Natural killer cell (primary cell): Measurements from ENCODE around the gene NFS1. TPM values are rescaled to one million over a fixed set of nuclear protein-coding genes. Genes with fewer than 3 reads are reported as not detected.

Experiments
- ATAC-seq, 3 donors: fragments of 150-1000 bp in 2 of 3; fragments of 200-7000 bp in 1 of 3; cut with Tn5 transposase; 1 replicate in 1 of 3; 2 replicates in 2 of 3; pipeline ENCODE4 v1.10.0; 2021; ENCODE audit warnings: mild to moderate bottlenecking in 2 of 3, moderate library complexity in 2 of 3
- DNase-seq, 2 donors: peaks; one replicate each; pipeline versions ENCODE4 v3.0.0 to v3.0.0-alpha.2; 2013 to 2021; ENCODE audit warnings: mixed read lengths in 1 of 2
- H3K27ac ChIP-seq: one replicate; pipeline ENCODE4 v1.5.1; 2013; ENCODE audit warnings: mild to moderate bottlenecking, low read length
- H3K27me3 ChIP-seq: one replicate; pipeline ENCODE4 v1.6.1; 2013; ENCODE audit warnings: low read length; ENCODE audit not compliant: control insufficient read depth, insufficient read depth
- H3K36me3 ChIP-seq: one replicate; pipeline ENCODE4 v1.6.1; 2013; ENCODE audit warnings: low read length; ENCODE audit not compliant: control insufficient read depth, insufficient read depth
- H3K4me1 ChIP-seq: one replicate; pipeline ENCODE4 v1.6.1; 2013; ENCODE audit warnings: low read length; ENCODE audit not compliant: control insufficient read depth, insufficient read depth
- H3K4me3 ChIP-seq: one replicate; pipeline ENCODE4 v1.5.1; 2013; ENCODE audit warnings: low read length
- H3K9me3 ChIP-seq: one replicate; pipeline ENCODE4 v1.6.1; 2013; ENCODE audit warnings: low read length; ENCODE audit not compliant: control insufficient read depth, insufficient read depth
- H3K27ac Mint-ChIP-seq, 2 donors: one replicate each; pipeline ENCODE4 v1.8.0; 2022; ENCODE audit warnings: mild to moderate bottlenecking in 2 of 2, mixed read lengths in 2 of 2, moderate library complexity in 1 of 2
- H3K27me3 Mint-ChIP-seq, 2 donors: one replicate each; pipeline ENCODE4 v1.8.0; 2022; ENCODE audit warnings: low read depth in 2 of 2, mixed read lengths in 2 of 2
- H3K36me3 Mint-ChIP-seq: one replicate; pipeline ENCODE4 v1.8.0; 2022; ENCODE audit warnings: mixed read lengths
- H3K4me1 Mint-ChIP-seq, 2 donors: one replicate each; pipeline ENCODE4 v1.8.0; 2022; ENCODE audit warnings: mixed read lengths in 2 of 2
- H3K4me3 Mint-ChIP-seq: one replicate; pipeline ENCODE4 v1.8.0; 2022; ENCODE audit warnings: mild to moderate bottlenecking, moderate library complexity, mixed read lengths
- H3K9me3 Mint-ChIP-seq, 2 donors: one replicate each; pipeline ENCODE4 v1.8.0; 2022; ENCODE audit warnings: mixed read lengths in 2 of 2
- CTCF ChIP-seq: fragments of 200-600 bp; IDR thresholded peaks from one replicate; pipeline ENCODE4 v1.8.0; 2022; ENCODE audit warnings: antibody characterized with exemption
- WGBS: methylation state at CpG from one replicate; pipeline ENCODE4 v1.1.7; 2013; ENCODE audit warnings: missing lambda C conversion rate; ENCODE audit not compliant: insufficient coverage; 5-methylcytosine and 5-hydroxymethylcytosine counted together
- intact Hi-C: fragments of 100-400 bp; cut with micrococcal nuclease; formaldehyde crosslinking; loops from one replicate; pipeline ENCODE4 v1.14.2; 2022
- total RNA-seq, 4 donors: library from RNA; stranded (reverse); fragments of 120-200 nt in 1 of 4; gene quantifications; one replicate each; pipeline versions ENCODE4 v1.2.3 to v1.2.4, GENCODE V29; 2013 to 2022

The NFS1 gene
- total RNA-seq, 3 donors from 2014 or later (not counting 1 experiment from before 2014, with no cell fraction given) = 11.3 to 20.8 (median 16.0) TPM

- Mint-ChIP-seq H3K27ac (peak overlapping the region; percentile 29 to 84), H3K4me3 (peak overlapping the region; percentile 2), H3K36me3 (peaks cover 25% of the 10 kb centered on the region), H3K27me3 (no peaks in the 10 kb centered on the region), H3K9me3 (no peaks in the 10 kb centered on the region), H3K4me1 (peaks cover 37 to 40% of the 10 kb centered on the region in 2 donors)
- intact Hi-C loops = no loop called here
- peaks cover 95% of the 10 kb centered on the region for H3K36me3 ChIP-seq
- no peak for DNase-seq
- H3K4me1 ChIP-seq = peaks cover 12% of the 10 kb centered on the region
- H3K27ac ChIP-seq = no peak overlapping the region
- H3K27me3 ChIP-seq = no peaks in the 10 kb centered on the region
- WGBS = 100% methylated on average over 1 of the region's 6 CpGs
- no peak for ATAC-seq
- TF ChIP-seq CTCF = no peak
- no peak overlapping the region for H3K4me3 ChIP-seq
- H3K9me3 ChIP-seq = no peaks in the 10 kb centered on the region
Measured at GRCh38 chr20:35710884-35711587, 11.9 kb upstream of the NFS1 start.

- DNase-seq = no peak
- Mint-ChIP-seq H3K27ac (peak overlapping the region; percentile 21 to 84), H3K27me3 (no peaks in the 10 kb centered on the region), H3K36me3 (peaks cover 28% of the 10 kb centered on the region), H3K4me1 (peaks cover 37 to 42% of the 10 kb centered on the region in 2 donors), H3K4me3 (no peak overlapping the region), H3K9me3 (no peaks in the 10 kb centered on the region)
- no peak for ATAC-seq
- Histone ChIP-seq H3K36me3 (peaks cover 95% of the 10 kb centered on the region), H3K9me3 (no peaks in the 10 kb centered on the region), H3K27ac (no peak overlapping the region), H3K4me1 (peaks cover 6% of the 10 kb centered on the region), H3K27me3 (no peaks in the 10 kb centered on the region), H3K4me3 (no peak overlapping the region)
- TF ChIP-seq CTCF = no peak
- intact Hi-C loops = no loop called here
Measured at GRCh38 chr20:35710039-35710438, 10.9 kb upstream of the NFS1 start.

- Mint-ChIP-seq H3K9me3 (no peaks in the 10 kb centered on the region), H3K27ac (peak overlapping the region; percentile 70 to 84), H3K36me3 (peaks cover 32% of the 10 kb centered on the region), H3K27me3 (no peaks in the 10 kb centered on the region), H3K4me1 (peaks cover 35 to 45% of the 10 kb centered on the region in 2 donors), H3K4me3 (peak overlapping the region; percentile 2)
- DNase-seq (no peak), ATAC-seq (no peak)
- Histone ChIP-seq H3K27ac (no peak overlapping the region), H3K9me3 (no peaks in the 10 kb centered on the region), H3K27me3 (no peaks in the 10 kb centered on the region), H3K4me3 (no peak overlapping the region), H3K4me1 (peaks cover 6% of the 10 kb centered on the region), H3K36me3 (peaks cover 95% of the 10 kb centered on the region)
- WGBS = no CpG with 5 or more reads among the region's 1 CpG
- intact Hi-C loops = loop anchor here (5.0 to 10.0 kb wide), 3 partner anchors 33 to 244 kb away; partner anchors contain the start of gene RBM39
- TF ChIP-seq CTCF = no peak
Measured at GRCh38 chr20:35709259-35709658, 10.1 kb upstream of the NFS1 start.
